A549 (cell line): ENCODE measurements around the gene ARHGAP12. TPM values are rescaled to one million over a fixed set of nuclear protein-coding genes. Genes with fewer than 3 reads are reported as not detected.

Source experiments
- ATAC-seq, 2 experiments: fragments of 200-7000 bp in 1 of 2; fragments of >200 bp in 1 of 2; cut with Nextera tagmentation in 1 of 2; cut with Tn5 transposase in 1 of 2; 3 replicates each; pipeline versions ENCODE4 v1.8.0 to v1.9.1; 2018 to 2020; ENCODE audit warnings: mild to moderate bottlenecking in 1 of 2, moderate library complexity in 1 of 2
- CTCF ChIA-PET: fragments of 300-600 bp; sonication (Branson Sonifier 250); formaldehyde crosslinking; extraction: SDS; loops from one replicate; lab custom pipeline; 2021; ENCODE audit warnings: antibody characterized with exemption, inconsistent platforms; lab: Yijun Ruan, JAX
- POLR2A ChIA-PET: fragments of 350-600 bp; formaldehyde crosslinking; extraction: SDS; loops from one replicate; lab custom pipeline; 2021; ENCODE audit warnings: antibody characterized with exemption, inconsistent platforms; lab: Yijun Ruan, JAX
- DNase-seq, 2 experiments: peaks; one replicate each; pipeline versions ENCODE4 v3.0.0 to v3.0.0-alpha.2; 2011 to 2016; ENCODE audit warnings: low read depth in 1 of 2, low spot score in 1 of 2
- FAIRE-seq: peaks from 2 replicates; lab custom pipeline; 2011; peaks lifted over from hg19 to GRCh38; lab: Jason Lieb, UNC
- H3K27ac ChIP-seq, 2 experiments: fragments of >200 bp; sonication (Bioruptor Twin); formaldehyde crosslinking; 3 replicates each; pipeline ENCODE4 v1.5.1; 2016 to 2017
- H3K4me1 ChIP-seq: fragments of >200 bp; sonication (Bioruptor Twin); formaldehyde crosslinking; 3 replicates; pipeline ENCODE4 v1.6.1; 2016
- H3K4me2 ChIP-seq: fragments of >200 bp; sonication (Bioruptor Twin); formaldehyde crosslinking; 3 replicates; pipeline ENCODE4 v1.6.1; 2016
- H3K4me3 ChIP-seq: fragments of >200 bp; sonication (Bioruptor Twin); formaldehyde crosslinking; 3 replicates; pipeline ENCODE4 v1.5.1; 2016
- H3K9me3 ChIP-seq: fragments of >200 bp; sonication (Bioruptor Twin); formaldehyde crosslinking; 3 replicates; pipeline ENCODE4 v1.6.1; 2016
- BCL3 ChIP-seq: fragments of >200 bp; sonication (Bioruptor Twin); formaldehyde crosslinking; IDR thresholded peaks from 3 replicates; pipeline ENCODE4 v1.6.1; 2016
- CBX2 ChIP-seq: fragments of 200-600 bp; sonication (generic); IDR thresholded peaks from 2 replicates; pipeline ENCODE4 v1.6.1; 2016; ENCODE audit warnings: low read depth, mild to moderate bottlenecking, borderline replicate concordance
- CEBPB ChIP-seq, 2 experiments: fragments of >200 bp in 1 of 2; sonication (Bioruptor Twin) in 1 of 2; formaldehyde crosslinking in 1 of 2; IDR thresholded peaks; 2 replicates each; pipeline ENCODE4 v1.6.1; 2012 to 2016
- CHD4 ChIP-seq: fragments of 200-600 bp; sonication (generic); IDR thresholded peaks from 2 replicates; pipeline ENCODE4 v1.6.1; 2016; ENCODE audit warnings: antibody characterized with exemption, mild to moderate bottlenecking, borderline replicate concordance
- EHF ChIP-seq: fragments of 250-450 bp; sonication (Bioruptor Pico); IDR thresholded peaks from 2 replicates; pipeline ENCODE4 v1.5.0; 2020; ENCODE audit warnings: mild to moderate bottlenecking
- ELK1 ChIP-seq: fragments of 150-350 bp; IDR thresholded peaks from 2 replicates; pipeline ENCODE4 v1.6.1; 2014; ENCODE audit warnings: low read depth, mild to moderate bottlenecking, low read length
- EP300 ChIP-seq, 2 experiments: fragments of >200 bp; sonication (Bioruptor Twin); formaldehyde crosslinking; IDR thresholded peaks; 2 replicates in 1 of 2; 3 replicates in 1 of 2; pipeline ENCODE4 v1.6.1; 2016 to 2017
- FOXS1 ChIP-seq: fragments of 250-450 bp; sonication (Bioruptor Pico); IDR thresholded peaks from 2 replicates; pipeline ENCODE4 v1.5.0; 2020; ENCODE audit warnings: mild to moderate bottlenecking, moderate library complexity
- HEYL ChIP-seq: fragments of 250-450 bp; sonication (Bioruptor Pico); IDR thresholded peaks from 2 replicates; pipeline ENCODE4 v1.8.0; 2021; ENCODE audit warnings: mild to moderate bottlenecking, moderate library complexity
- HMGXB4 ChIP-seq: fragments of 250-450 bp; sonication (Bioruptor Pico); IDR thresholded peaks from 2 replicates; pipeline ENCODE4 v1.5.0; 2021; ENCODE audit warnings: mild to moderate bottlenecking, moderate library complexity, borderline replicate concordance
- HOXA7 ChIP-seq: fragments of 250-450 bp; sonication (Bioruptor Pico); IDR thresholded peaks from 2 replicates; pipeline ENCODE4 v1.5.0; 2020; ENCODE audit warnings: mild to moderate bottlenecking, moderate library complexity
- JUNB ChIP-seq: fragments of >200 bp; sonication (Bioruptor Twin); formaldehyde crosslinking; IDR thresholded peaks from 2 replicates; pipeline ENCODE4 v1.6.1; 2016
- KDM1A ChIP-seq: fragments of 200-600 bp; sonication (generic); IDR thresholded peaks from 2 replicates; pipeline ENCODE4 v1.6.1; 2016; ENCODE audit warnings: low read depth, mild to moderate bottlenecking
- KDM5A ChIP-seq: fragments of 200-600 bp; sonication (generic); IDR thresholded peaks from 2 replicates; pipeline ENCODE4 v1.6.1; 2016; ENCODE audit warnings: antibody characterized with exemption, mild to moderate bottlenecking
- MAFK ChIP-seq: fragments of 450-650 bp; IDR thresholded peaks from 2 replicates; pipeline ENCODE4 v1.6.1; 2014; ENCODE audit not compliant: partially characterized antibody
- MAX ChIP-seq: IDR thresholded peaks from 2 replicates; pipeline ENCODE4 v1.6.1; 2012
- MYC ChIP-seq: IDR thresholded peaks from 2 replicates; pipeline ENCODE4 v1.6.1; 2012; ENCODE audit warnings: mild to moderate bottlenecking, inconsistent platforms, low read length, improper control_type of control experiment, borderline replicate concordance
- NFE2L2 ChIP-seq: fragments of 150-350 bp; conservative IDR thresholded peaks from 2 replicates; pipeline ENCODE4 v1.6.1; 2014; ENCODE audit warnings: low read length
- NPAS2 ChIP-seq: fragments of 250-450 bp; sonication (Bioruptor Pico); IDR thresholded peaks from 2 replicates; pipeline ENCODE4 v1.8.0; 2022; ENCODE audit warnings: mild to moderate bottlenecking, moderate library complexity, borderline replicate concordance
- PBX3 ChIP-seq: IDR thresholded peaks from 2 replicates; pipeline ENCODE4 v1.6.1; 2012
- POLR2A ChIP-seq: IDR thresholded peaks from 2 replicates; pipeline ENCODE4 v1.6.1; 2012; ENCODE audit warnings: mild to moderate bottlenecking, low read length
- RARB ChIP-seq: fragments of 250-450 bp; sonication (Bioruptor Pico); IDR thresholded peaks from 2 replicates; pipeline ENCODE4 v1.8.0; 2021; ENCODE audit warnings: mild to moderate bottlenecking, moderate library complexity
- RCOR1 ChIP-seq: fragments of 150-350 bp; IDR thresholded peaks from 2 replicates; pipeline ENCODE4 v1.6.1; 2014; ENCODE audit warnings: antibody characterized with exemption, low read length, low read depth
- REST ChIP-seq: fragments of 200-600 bp; sonication (generic); IDR thresholded peaks from 2 replicates; pipeline ENCODE4 v1.6.1; 2016; ENCODE audit warnings: antibody characterized with exemption, mild to moderate bottlenecking, moderate library complexity
- RFX5 ChIP-seq: fragments of 450-650 bp; IDR thresholded peaks from 2 replicates; pipeline ENCODE4 v1.7.1; 2014; ENCODE audit warnings: antibody characterized with exemption, mild to moderate bottlenecking, moderate library complexity
- SREBF2 ChIP-seq: fragments of 450-650 bp; IDR thresholded peaks from 2 replicates; pipeline ENCODE4 v1.6.1; 2014; ENCODE audit warnings: mild to moderate bottlenecking, moderate library complexity
- USF2 ChIP-seq: fragments of 450-650 bp; IDR thresholded peaks from 2 replicates; pipeline ENCODE4 v1.6.1; 2014; ENCODE audit warnings: antibody characterized with exemption
- ZC3H11A ChIP-seq: fragments of 450-650 bp; IDR thresholded peaks from 2 replicates; pipeline ENCODE4 v1.6.1; 2014; ENCODE audit warnings: antibody characterized with exemption, mild to moderate bottlenecking
- ZNF302 ChIP-seq: fragments of 250-450 bp; sonication (Bioruptor Pico); IDR thresholded peaks from 2 replicates; pipeline ENCODE4 v1.9.0; 2021; ENCODE audit warnings: inconsistent platforms, mild to moderate bottlenecking, moderate library complexity
- ZSCAN20 ChIP-seq: fragments of 250-450 bp; sonication (Bioruptor Pico); IDR thresholded peaks from 2 replicates; pipeline ENCODE4 v1.8.0; 2022; ENCODE audit warnings: mild to moderate bottlenecking, moderate library complexity
- WGBS: methylation state at CpG from one replicate; pipeline ENCODE4 v1.1.6; 2017; ENCODE audit errors: missing lambda C conversion rate; 5-methylcytosine and 5-hydroxymethylcytosine counted together
- polyA minus RNA-seq: library from RNA; depleted of rRNA, polyadenylated mRNA; stranded (reverse); fragments of >200 nt; gene quantifications from 2 replicates; pipeline ENCODE4 v1.2.3, GENCODE V29; 2011; rRNA and poly(A)+ RNA removed
- polyA plus RNA-seq, 4 experiments: library from polyadenylated mRNA; depleted of rRNA in 3 of 4; stranded (reverse); fragments of >200 nt; fragmentation: RNase III in 1 of 4; extraction: RNeasy Plus Mini Kit Qiagen cat#74134 plus additional on column Dnase treatment in 1 of 4; gene quantifications; 2 replicates in 3 of 4; 3 replicates in 1 of 4; pipeline ENCODE4 v1.2.3, GENCODE V29; 2011 to 2017

ARHGAP12 gene
- polyA plus RNA-seq (2011; rRNA removed) (39.0 and 49.3 TPM in 2 replicates), polyA plus RNA-seq (2017; fragmentation: RNase III; extraction: RNeasy Plus Mini Kit Qiagen cat#74134 plus additional on column Dnase treatment) (22.1 to 26.9 TPM (median 24.8 TPM) in 3 replicates), polyA minus RNA-seq (32.2 and 32.4 TPM in 2 replicates)
- polyA plus RNA-seq (2012; cell fraction: cytosol; rRNA removed) = 6.3 and 7.7 TPM in 2 replicates
- 6.2 and 12.8 TPM in 2 replicates for polyA plus RNA-seq (2012; cell fraction: nucleus; rRNA removed)

GRCh38 chr10:31928549-31929260, at the start of gene ARHGAP12:
ARHGAP12 (minus strand) TSS chr10:31928831; CDS start chr10:31908855, 19,976 bp downstream.
- ATAC-seq (peak; percentile 76 to 86), FAIRE-seq (no peak), DNase-seq (peak; percentile 38 to 89)
- peaks cover 55% of the 10 kb centered on the region for H3K4me1 ChIP-seq
- peak within 1 kb of the TSS; percentile 90 for H3K4me2 ChIP-seq
- POLR2A ChIA-PET = interaction anchor here (0.6 to 3.8 kb wide), 16 partner anchors 8 to 450 kb away, joined by 3 to 30 read pairs (median 5); no protein-coding TSS in a partner anchor
- 2% methylated on average over 29 of the region's 92 CpGs for WGBS
- H3K27ac ChIP-seq = peak within 1 kb of the TSS; percentile 97 to 99
- H3K9me3 ChIP-seq = no peaks in the 10 kb centered on the region
- peak within 1 kb of the TSS; percentile 91 for H3K4me3 ChIP-seq
- CTCF ChIA-PET = interaction anchor here (1.0 to 4.4 kb wide), 7 partner anchors 13 to 70 kb away, joined by 3 to 33 read pairs (median 5); no protein-coding TSS in a partner anchor
- TF ChIP-seq POLR2A (peak; percentile 77), RARB (CRISPR knock-in tag) (no peak), USF2 (peak; percentile 89), EHF (CRISPR knock-in tag) (no peak), NFE2L2 (no peak), RCOR1 (no peak), CEBPB (IDR thresholded peaks at IDR 0.05) (no peak), HMGXB4 (no peak), MYC (no peak), PBX3 (no peak), NPAS2 (CRISPR knock-in tag) (no peak), HEYL (no peak), ZSCAN20 (no peak), ZNF302 (no peak), ELK1 (no peak), KDM5A (no peak), MAX (peak; percentile 15; the same call in 1 of the 2 replicates), FOXS1 (CRISPR knock-in tag) (no peak), CHD4 (no peak), KDM1A (no peak), ZC3H11A (no peak), HOXA7 (CRISPR knock-in tag) (no peak), CBX2 (no peak), REST (no peak), RFX5 (no peak), EP300 (IDR thresholded peaks at IDR 0.05) (peak in 1 of 2 experiments; percentile 8; a peak in 1 of 5 replicates), JUNB (no peak), MAFK (no peak), SREBF2 (no peak), BCL3 (peak; percentile 51; the same call in 2 of the 3 replicates)
